ENCODE data around the gene CLCF1. TPM values are rescaled to one million over a fixed set of nuclear protein-coding genes. Genes with fewer than 3 reads are reported as not detected.
A peak's percentile ranks its signal among the peaks of the same experiment; 100 is the strongest.

The CLCF1 gene
- total RNA-seq, 4 donors from 2014 or later: 1.8 to 46.4 (median 5.8) TPM

GRCh38 chr11:67400942-67401494, 27.6 kb upstream of the CLCF1 start:
- Histone ChIP-seq H3K4me1 (peaks cover 20 to 38% (median 30%) of the 10 kb centered on the region in 4 donors), H3K9me3 (no peaks in the 10 kb centered on the region), H3K4me3 (peak overlapping the region; percentile 64 to 98 (median 92)), H3K27me3 (no peaks in the 10 kb centered on the region), H3K36me3 (peaks cover 0 to 24% (median 9%) of the 10 kb centered on the region in 4 donors), H3K27ac (peak overlapping the region; percentile 90 to 98 (median 93))
- DNase-seq: no peak
- in situ Hi-C loops (cut with MboI; ENCODE audit: low pct_ligation_motif_present in 1 of 4, low pct_unique_long_range_greater_than_20kb in 1 of 4, low sequenced_read_pairs in 3 of 4): no loop called here
- WGBS, 2 donors (ENCODE audit: low coverage in 1 of 2): 3% methylated on average over 12 of the region's 27 CpGs; no CpG with 5 or more reads in 1 of the 2 donors
- TF ChIP-seq EP300 (IDR thresholded peaks at IDR 0.05; ENCODE audit: low read depth) (no peak), CTCF (IDR thresholded peaks at IDR 0.05) (peak in 2 of 5 experiments; percentile 16 to 22), POLR2A (IDR thresholded peaks at IDR 0.05) (no peak)
- intact Hi-C loops (cut with DNase I; ENCODE audit: low total_unique reads): loop anchor here (1.0 to 5.0 kb wide), 2 partner anchors 81 to 105 kb away; partner anchors contain the start of gene AIP

GRCh38 chr11:67400251-67400941, 27.0 kb upstream of the CLCF1 start:
- Histone ChIP-seq H3K4me3 (peak overlapping the region; percentile 64 to 98 (median 92)), H3K27me3 (no peaks in the 10 kb centered on the region), H3K9me3 (no peaks in the 10 kb centered on the region), H3K27ac (peak overlapping the region; percentile 90 to 98 (median 93)), H3K36me3 (peaks cover 0 to 24% (median 9%) of the 10 kb centered on the region in 4 donors), H3K4me1 (peaks cover 20 to 38% (median 30%) of the 10 kb centered on the region in 4 donors)
- 26% methylated on average over 23 of the region's 23 CpGs; no CpG with 5 or more reads in 1 of the 2 donors for WGBS, 2 donors (ENCODE audit: low coverage in 1 of 2)
- peak; percentile 54 to 79 (median 64) for TF ChIP-seq POLR2AphosphoS5 (IDR thresholded peaks at IDR 0.05)
- TF ChIP-seq EP300 (IDR thresholded peaks at IDR 0.05; ENCODE audit: low read depth): no peak
- DNase-seq: peak; percentile 52
- in situ Hi-C loops (cut with MboI; ENCODE audit: low pct_ligation_motif_present in 1 of 4, low pct_unique_long_range_greater_than_20kb in 1 of 4, low sequenced_read_pairs in 3 of 4) (no loop called here), intact Hi-C loops (cut with DNase I; ENCODE audit: low total_unique reads) (loop anchor here (5.0 kb wide), 1 partner anchor 82 kb away; the partner anchor contains the start of gene AIP)

GRCh38 chr11:67398661-67399563, 25.5 kb upstream of the CLCF1 start:
- in situ Hi-C loops (cut with MboI; ENCODE audit: low pct_ligation_motif_present in 1 of 4, low pct_unique_long_range_greater_than_20kb in 1 of 4, low sequenced_read_pairs in 3 of 4) (loop anchor here in 3 of 4 donors (10.0 to 25.0 kb wide), 2 partner anchors 86 to 137 kb away; partner anchors contain the start of genes AIP (in 2 of the 3) and GRK2 (in 1 of the 3)), intact Hi-C loops (cut with DNase I; ENCODE audit: low total_unique reads) (no loop called here)
- Histone ChIP-seq H3K27me3 (no peaks in the 10 kb centered on the region), H3K4me1 (peaks cover 20 to 38% (median 30%) of the 10 kb centered on the region in 4 donors), H3K4me3 (no peak overlapping the region), H3K36me3 (peaks cover 0 to 24% (median 9%) of the 10 kb centered on the region in 4 donors), H3K9me3 (no peaks in the 10 kb centered on the region), H3K27ac (no peak overlapping the region)
- 73 to 88% methylated on average over 3 to 27 of the region's 31 CpGs for WGBS, 2 donors (ENCODE audit: low coverage in 1 of 2)
- no peak for TF ChIP-seq CTCF (IDR thresholded peaks at IDR 0.05)
- TF ChIP-seq EP300 (IDR thresholded peaks at IDR 0.05; ENCODE audit: low read depth): no peak
- peak in 1 of 3 donors; percentile 7 for TF ChIP-seq POLR2AphosphoS5 (IDR thresholded peaks at IDR 0.05)
- no peak for TF ChIP-seq POLR2A (IDR thresholded peaks at IDR 0.05)
- DNase-seq: no peak

- Histone ChIP-seq H3K27me3 (no peaks in the 10 kb centered on the region), H3K27ac (no peak overlapping the region), H3K9me3 (no peaks in the 10 kb centered on the region), H3K36me3 (peaks cover 0 to 24% (median 9%) of the 10 kb centered on the region in 4 donors), H3K4me1 (peaks cover 20 to 42% (median 31%) of the 10 kb centered on the region in 4 donors), H3K4me3 (no peak overlapping the region)
- WGBS, 2 donors (ENCODE audit: low coverage in 1 of 2): 78% methylated on average over 23 of the region's 24 CpGs; no CpG with 5 or more reads in 1 of the 2 donors
- TF ChIP-seq POLR2AphosphoS5 (IDR thresholded peaks at IDR 0.05) (no peak), POLR2A (IDR thresholded peaks at IDR 0.05) (no peak), CTCF (IDR thresholded peaks at IDR 0.05) (no peak), EP300 (IDR thresholded peaks at IDR 0.05; ENCODE audit: low read depth) (no peak)
- DNase-seq: no peak
- in situ Hi-C loops (cut with MboI; ENCODE audit: low pct_ligation_motif_present in 1 of 4, low pct_unique_long_range_greater_than_20kb in 1 of 4, low sequenced_read_pairs in 3 of 4) (loop anchor here in 3 of 4 donors (10.0 to 25.0 kb wide), 2 partner anchors 87 to 136 kb away; partner anchors contain the start of genes AIP (in 2 of the 3) and GRK2 (in 1 of the 3)), intact Hi-C loops (cut with DNase I; ENCODE audit: low total_unique reads) (no loop called here)
Observed at GRCh38 chr11:67397986-67398660, 24.7 kb upstream of the CLCF1 start.

Measured in transverse colon (tissue), 4 donors.